ENCODE data around the gene LACC1. TPM values are rescaled to one million over a fixed set of nuclear protein-coding genes. Genes with fewer than 3 reads are reported as not detected.

Gene LACC1
- total RNA-seq, 1 experiment from 2014 or later, result 3.7 TPM

GRCh38 chr13:43865892-43866291 lies 13.8 kb upstream of the LACC1 start:
- no CpG with 5 or more reads among the region's 4 CpGs for WGBS (ENCODE audit: extremely low coverage, insufficient read length, low lambda C conversion rate)
- DNase-seq, result no peak
- H3K27me3 ChIP-seq (ENCODE audit: insufficient read depth, low read length), result no peaks in the 10 kb centered on the region
- no peak overlapping the region for H3K14ac ChIP-seq (ENCODE audit: insufficient read depth, low read length)
- no peak overlapping the region for H2AK5ac ChIP-seq (ENCODE audit: insufficient read length, low read length)
- no peak overlapping the region for H3K27ac ChIP-seq (ENCODE audit: insufficient read length, low read depth, low read length)
- Mint-ChIP-seq H3K27me3 (ENCODE audit: low read depth) (no peaks in the 10 kb centered on the region), H3K4me1 (peaks cover 0 to 12% of the 10 kb centered on the region in 2 experiments; a peak in 3 of 4 replicates), H3K9me3 (peaks cover 4 to 10% of the 10 kb centered on the region in 2 experiments; a peak in 3 of 5 replicates), H3K4me3 (no peak overlapping the region), H3K36me3 (ENCODE audit: insufficient read depth in 1 of 3, low read depth in 3 of 3) (peaks cover 11 to 28% (median 14%) of the 10 kb centered on the region in 3 experiments), H3K27ac (no peak overlapping the region)
- no peaks in the 10 kb centered on the region for H3K79me1 ChIP-seq (ENCODE audit: insufficient read depth, low read depth, low read length, poor library complexity, severe bottlenecking)
- no peaks in the 10 kb centered on the region for H3K4me1 ChIP-seq (ENCODE audit: insufficient read depth, low read length)
- H3K4ac ChIP-seq (ENCODE audit: low read depth, low read length), result no peak overlapping the region
- H3T11ph ChIP-seq (ENCODE audit: low read length), result no peak overlapping the region
- H2AFZ ChIP-seq (ENCODE audit: low read length), result no peak overlapping the region
- H4K91ac ChIP-seq (ENCODE audit: insufficient read length, low read depth, low read length), result no peak overlapping the region
- no peaks in the 10 kb centered on the region for H3K23me2 ChIP-seq (ENCODE audit: insufficient read length, low read depth, low read length, poor library complexity, severe bottlenecking)
- no peak overlapping the region for H3K4me2 ChIP-seq (ENCODE audit: insufficient read depth, insufficient read length, low read length)
- H2BK12ac ChIP-seq (ENCODE audit: insufficient read length, low read depth, low read length), result no peak overlapping the region
- H2BK120ac ChIP-seq (ENCODE audit: low read depth, low read length, poor library complexity, severe bottlenecking), result no peak overlapping the region
- H3K23ac ChIP-seq (ENCODE audit: insufficient read length, low read depth, low read length), result no peak overlapping the region
- H4K5ac ChIP-seq (ENCODE audit: insufficient read length, low read depth, low read length), result peak overlapping the region; percentile 72
- TF ChIP-seq CTCF (conservative IDR thresholded peaks at IDR 0.05), result no peak
- no peaks in the 10 kb centered on the region for H4K20me1 ChIP-seq (ENCODE audit: control insufficient read depth, insufficient read depth, insufficient read length)
- no peak overlapping the region for H2BK15ac ChIP-seq (ENCODE audit: low read depth, low read length)
- no peak overlapping the region for H3K56ac ChIP-seq (ENCODE audit: insufficient read length, low read depth, low read length)
- H3K9ac ChIP-seq (ENCODE audit: extremely low read depth, insufficient read length, low read length), result no peak overlapping the region
- H2BK5ac ChIP-seq (ENCODE audit: insufficient read length, low read length), result no peak overlapping the region
- H2BK20ac ChIP-seq (ENCODE audit: low read depth, low read length, poor library complexity, severe bottlenecking), result no peak overlapping the region
- no peaks in the 10 kb centered on the region for H3K79me2 ChIP-seq (ENCODE audit: insufficient read depth, low read length)
- H4K8ac ChIP-seq (replicated peaks; ENCODE audit: insufficient read length, low read depth, low read length), result no peak overlapping the region
- H3K18ac ChIP-seq (ENCODE audit: insufficient read length, low read depth, low read length), result no peak overlapping the region
- H3K9me3 ChIP-seq (ENCODE audit: control insufficient read depth, low read depth, low read length), result no peaks in the 10 kb centered on the region

Data from H9 (cell line).